ENCODE data around the gene TMEM120B.

- TF ChIP-seq CTCF (IDR thresholded peaks at IDR 0.05) = no peak
- no peak for TF ChIP-seq ZFX (IDR thresholded peaks at IDR 0.05; ENCODE audit: borderline replicate concordance)
These were observed 58.5 kb downstream of the TMEM120B start for GRCh38 chr12:121770813-121771625.

Measured in 22Rv1 (cell line).